Endothelial cell of umbilical vein (primary cell): Measurements from ENCODE around the gene BICRA. TPM values are rescaled to one million over a fixed set of nuclear protein-coding genes. Genes with fewer than 3 reads are reported as not detected.

Experiments used
- BruUV-seq: library from RNA; stranded (reverse); fragments of 400-500 nt; replicated peaks from 2 replicates; lab custom pipeline; 2021; lab: Mats Ljungman, UMichigan
- CTCF ChIA-PET: fragments of 300-600, 350-600 bp; sonication (Branson Sonifier 250); formaldehyde crosslinking; loops from one replicate; lab custom pipeline; 2021; ENCODE audit warnings: antibody characterized with exemption, inconsistent platforms; lab: Charles Lee
- POLR2A ChIA-PET: fragments of 300-600, 350-600 bp; sonication (Branson Sonifier 250); formaldehyde crosslinking; loops from one replicate; lab custom pipeline; 2021; ENCODE audit warnings: antibody characterized with exemption, inconsistent platforms; lab: Charles Lee
- DNase-seq: peaks from one replicate; pipeline ENCODE4 v3.0.0-alpha.2; 2011; ENCODE audit warnings: low read depth, low spot score
- FAIRE-seq: peaks from 2 replicates; lab custom pipeline; 2011; peaks lifted over from hg19 to GRCh38; lab: Jason Lieb, UNC
- H2AFZ ChIP-seq: 2 replicates; pipeline ENCODE4 v1.6.0; 2012; ENCODE audit warnings: low read depth, low read length, control low read depth, inconsistent platforms
- H3K27ac ChIP-seq: 2 replicates; pipeline ENCODE4 v1.5.1; 2011; ENCODE audit warnings: low read depth, mild to moderate bottlenecking, control low read depth, low read length, moderate library complexity; ENCODE audit not compliant: insufficient read depth
- H3K27me3 ChIP-seq, 2 experiments: 2 replicates each; pipeline versions ENCODE4 v1.6.0 to v1.6.1; 2011; ENCODE audit warnings: low read length in 2 of 2, mixed read lengths in 1 of 2; ENCODE audit not compliant: control insufficient read depth in 2 of 2, insufficient read depth in 2 of 2
- H3K36me3 ChIP-seq, 2 experiments: 2 replicates in 1 of 2; 3 replicates in 1 of 2; pipeline ENCODE4 v1.5.1; 2011; ENCODE audit warnings: low read length in 2 of 2, mild to moderate bottlenecking in 1 of 2, moderate library complexity in 1 of 2; ENCODE audit not compliant: control insufficient read depth in 2 of 2, insufficient read depth in 2 of 2; ENCODE audit errors: extremely low read depth in 1 of 2
- H3K4me1 ChIP-seq: 3 replicates; pipeline ENCODE4 v1.5.1; 2011; ENCODE audit warnings: mild to moderate bottlenecking, low read length; ENCODE audit not compliant: control insufficient read depth, insufficient read depth; ENCODE audit errors: extremely low read depth
- H3K4me2 ChIP-seq: 2 replicates; pipeline ENCODE4 v1.6.1; 2011; ENCODE audit warnings: low read length, control low read depth, mixed read lengths; ENCODE audit not compliant: insufficient read depth
- H3K4me3 ChIP-seq, 3 experiments: fragments of 200-600 bp in 1 of 3; sonication (generic), shearing (Covaris generic) in 1 of 3; replicated peaks in 1 of 3; 2 replicates each; pipeline ENCODE4 v1.5.1; 2011 to 2016; ENCODE audit warnings: control low read depth in 3 of 3, low read length in 3 of 3, mild to moderate bottlenecking in 2 of 3, inconsistent platforms in 1 of 3, low read depth in 1 of 3, moderate library complexity in 1 of 3; ENCODE audit not compliant: insufficient read depth in 1 of 3
- H3K79me2 ChIP-seq: 2 replicates; pipeline ENCODE4 v1.6.0; 2012; ENCODE audit warnings: low read length, inconsistent platforms; ENCODE audit not compliant: control insufficient read depth, insufficient read depth
- H3K9ac ChIP-seq: replicated peaks from 2 replicates; pipeline ENCODE3; 2011; ENCODE audit warnings: low read length, control low read depth; ENCODE audit not compliant: insufficient read depth; ENCODE audit errors: extremely low read depth
- H3K9me1 ChIP-seq: replicated peaks from 3 replicates; pipeline ENCODE4 v1.6.0; 2011; ENCODE audit warnings: mild to moderate bottlenecking, low read length; ENCODE audit not compliant: control insufficient read depth, insufficient read depth; ENCODE audit errors: extremely low read depth
- H3K9me3 ChIP-seq: replicated peaks from 2 replicates; pipeline ENCODE4 v1.5.1; 2012; ENCODE audit warnings: low read length, inconsistent platforms; ENCODE audit not compliant: control insufficient read depth, insufficient read depth
- H4K20me1 ChIP-seq: replicated peaks from 2 replicates; pipeline ENCODE3; 2011; ENCODE audit warnings: mild to moderate bottlenecking, low read length; ENCODE audit not compliant: control insufficient read depth, insufficient read depth; ENCODE audit errors: extremely low read depth
- EZH2 ChIP-seq: IDR thresholded peaks from 2 replicates; pipeline ENCODE4 v1.6.1; 2012; ENCODE audit warnings: borderline replicate concordance, low read depth, mild to moderate bottlenecking, moderate library complexity, low read length, inconsistent platforms; ENCODE audit not compliant: severe bottlenecking
- FOS ChIP-seq: IDR thresholded peaks from 2 replicates; pipeline ENCODE4 v1.6.1; 2011; ENCODE audit warnings: mild to moderate bottlenecking, low read length, moderate library complexity, borderline replicate concordance; ENCODE audit not compliant: insufficient read depth
- GATA2 ChIP-seq: IDR thresholded peaks from 2 replicates; pipeline ENCODE4 v1.7.0; 2011; ENCODE audit warnings: low read depth, mild to moderate bottlenecking, moderate library complexity, mixed read lengths, low read length; ENCODE audit not compliant: insufficient read length, insufficient read depth
- JUN ChIP-seq: IDR thresholded peaks from 2 replicates; pipeline ENCODE4 v1.6.1; 2011; ENCODE audit warnings: borderline replicate concordance, low read depth; ENCODE audit not compliant: insufficient read length, insufficient read depth
- MYC ChIP-seq: IDR thresholded peaks from one replicate; pipeline ENCODE4 v1.6.1; 2011; ENCODE audit warnings: mild to moderate bottlenecking, low read depth, low read length
- POLR2A ChIP-seq: IDR thresholded peaks from 2 replicates; pipeline ENCODE4 v1.6.1; 2012; ENCODE audit warnings: low read depth, mild to moderate bottlenecking, control low read depth, low read length
- POLR2AphosphoS5 ChIP-seq: IDR thresholded peaks from 2 replicates; pipeline ENCODE4 v1.6.1; 2012; ENCODE audit warnings: low read depth, mild to moderate bottlenecking, control low read depth, low read length, moderate library complexity; ENCODE audit not compliant: insufficient read depth
- dilution Hi-C: fragments of 300-500 bp; cut with MboI; formaldehyde crosslinking; loops from one replicate; pipeline ENCODE4 v1.15.0; 2019; ENCODE audit warnings: low sequenced_read_pairs; ENCODE audit not compliant: extremely low pct_ligation_motif_present
- intact Hi-C: fragments of 100-400 bp; cut with micrococcal nuclease; formaldehyde crosslinking; loops from one replicate; pipeline ENCODE4 v1.10.0; 2022
- polyA plus RNA-seq, 4 experiments: library from polyadenylated mRNA; depleted of rRNA in 3 of 4; stranded (reverse) in 3 of 4; unstranded in 1 of 4; fragments of >200 nt; gene quantifications; 2 replicates each; pipeline versions ENCODE4 v1.2.1 to v1.2.3, GENCODE V29; 2011 to 2012; ENCODE audit warnings: missing spikeins in 1 of 4
- total RNA-seq: library from RNA; stranded (reverse); gene quantifications from 2 replicates; pipeline ENCODE4 v1.2.3, GENCODE V29; 2021
- TF ChIP-seq, protein P1 (sequence below), 2 donors: IDR thresholded peaks; 1 replicate in 1 of 2; 2 replicates in 1 of 2; pipeline ENCODE4 v1.5.1; 2011; ENCODE audit warnings: low read length in 2 of 2, mild to moderate bottlenecking in 2 of 2, moderate library complexity in 2 of 2, control low read depth in 1 of 2, inconsistent platforms in 1 of 2, low read depth in 1 of 2; ENCODE audit not compliant: insufficient read depth in 1 of 2; ENCODE audit errors: extremely low read depth in 1 of 2
- TF ChIP-seq, protein P2 (sequence below): IDR thresholded peaks from 2 replicates; pipeline ENCODE4 v1.6.1; 2011; ENCODE audit not compliant: insufficient read depth, insufficient read length

BICRA gene
- total and polyA plus RNA-seq, 2 donors (not counting 3 experiments of a cell fraction or from before 2014, with no cell fraction given), result 3.8 to 20.5 TPM

DNA sequence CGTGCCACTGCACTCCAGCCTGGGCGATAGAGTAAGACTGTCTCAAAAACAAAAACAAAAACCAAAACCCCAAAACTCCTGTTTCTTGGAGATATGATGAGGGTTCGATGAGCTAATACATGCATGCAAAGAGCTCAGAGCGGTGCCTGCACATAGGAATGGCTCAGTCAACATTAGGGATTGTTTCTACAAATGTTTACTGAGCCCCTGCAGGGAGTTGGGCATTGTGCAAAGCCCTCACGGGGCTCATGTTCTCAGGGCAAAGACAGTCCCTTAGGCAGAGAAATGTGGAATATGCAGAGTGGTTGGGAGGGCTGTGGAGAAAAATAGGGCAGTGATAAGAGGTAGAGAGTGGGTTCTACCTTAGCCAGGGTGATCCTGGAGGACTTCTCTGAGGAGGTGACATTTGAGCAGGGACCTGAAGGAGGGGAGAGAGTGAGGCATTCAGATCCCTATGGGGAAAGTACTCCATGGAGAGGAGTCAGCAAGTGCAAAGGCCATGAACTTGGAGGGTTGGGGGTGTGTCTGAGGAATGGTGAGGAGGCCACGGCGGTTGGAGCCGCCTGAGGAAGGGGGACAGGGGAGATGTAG lies 102.8 kb downstream of the BICRA start:
- FAIRE-seq, result no peak
- H3K27ac ChIP-seq, result no peak overlapping the region
- no peaks in the 10 kb centered on the region for H4K20me1 ChIP-seq

DNA sequence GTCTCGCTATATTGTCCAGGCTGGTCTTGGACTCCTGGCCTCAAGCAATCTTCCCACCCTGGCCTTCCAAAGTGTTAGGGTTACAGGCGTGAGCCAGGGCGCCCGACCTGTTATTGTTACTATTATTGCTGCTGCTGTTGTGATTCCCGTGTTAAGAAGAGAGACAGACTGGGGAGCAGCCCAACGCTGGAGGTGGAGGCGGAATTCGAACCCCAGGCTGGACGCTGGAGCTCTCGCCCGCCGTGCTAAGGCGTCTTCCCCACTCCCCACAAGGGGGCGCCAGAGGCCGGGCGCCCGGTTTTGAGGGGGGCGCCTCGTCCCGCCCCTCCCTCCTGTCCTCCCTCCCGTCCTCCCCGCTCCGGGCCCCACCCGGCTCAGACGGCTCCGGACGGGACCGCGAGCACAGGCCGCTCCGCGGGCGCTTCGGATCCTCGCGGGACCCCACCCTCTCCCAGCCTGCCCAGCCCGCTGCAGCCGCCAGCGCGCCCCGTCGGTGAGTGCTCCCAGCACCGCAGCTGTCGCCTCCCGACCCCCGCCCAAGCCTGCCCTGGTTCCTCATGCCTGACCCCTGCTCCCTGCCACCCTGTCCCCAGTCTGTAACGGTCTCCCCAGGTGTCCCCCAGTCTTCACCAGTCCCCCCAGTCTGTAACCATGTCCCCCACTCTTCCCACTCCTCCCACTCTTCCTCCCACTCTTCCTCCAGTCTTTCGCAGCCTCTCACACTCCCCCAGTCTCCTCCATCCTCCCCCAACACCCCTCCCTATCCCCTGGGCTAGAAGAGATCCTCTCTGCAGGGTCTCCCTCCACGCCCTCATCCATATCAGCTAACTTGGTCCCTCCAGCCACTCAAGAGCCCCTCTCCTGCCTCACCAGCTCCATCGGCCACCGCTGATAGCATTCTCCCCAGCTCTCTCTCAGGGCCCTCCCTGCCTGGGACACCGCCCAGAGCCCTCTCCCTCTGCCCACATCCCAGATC lies 104.4 kb downstream of the BICRA start, which contains the start of gene EHD2:
Gene EHD2, plus strand, starts transcription at position 377 of the 976 bp plus-strand sequence. CDS start 3,191 bp downstream, outside the sequence.
- peak within 1 kb of the TSS; percentile 64 for H3K4me2 ChIP-seq
- H3K27me3 ChIP-seq, result no peaks in the 10 kb centered on the region
- H2AFZ ChIP-seq, result peak within 1 kb of the TSS; percentile 87
- H3K36me3 ChIP-seq, result peaks cover 0 to 10% of the 10 kb centered on the region in 2 experiments
- CTCF ChIA-PET, result interaction anchor here (0.5 to 6.6 kb wide), 42 partner anchors 10 to 418 kb away, joined by 3 to 258 read pairs (median 5); partner anchors contain the start of genes KPTN and NOP53
- POLR2A ChIA-PET, result interaction anchor here (0.5 to 1.7 kb wide), 5 partner anchors 10 to 163 kb away, joined by 4 to 8 read pairs (median 4); partner anchors contain the start of gene NOP53
- H3K9me1 ChIP-seq, result no peaks in the 10 kb centered on the region
- no peak within 1 kb of the TSS for H3K27ac ChIP-seq
- H3K79me2 ChIP-seq, result peaks cover 42% of the 10 kb centered on the region
- intact Hi-C loops (loop anchor here (1.0 kb wide), 3 partner anchors 17 to 75 kb away; no protein-coding TSS in a partner anchor), dilution Hi-C loops (no loop called here)
- peak; percentile 61 for DNase-seq
- no peaks in the 10 kb centered on the region for H4K20me1 ChIP-seq
- H3K9ac ChIP-seq, result peak within 1 kb of the TSS; percentile 65
- H3K4me1 ChIP-seq, result peaks cover 8% of the 10 kb centered on the region
- no TSS peak for BruUV-seq
- TF ChIP-seq, protein P1, sequence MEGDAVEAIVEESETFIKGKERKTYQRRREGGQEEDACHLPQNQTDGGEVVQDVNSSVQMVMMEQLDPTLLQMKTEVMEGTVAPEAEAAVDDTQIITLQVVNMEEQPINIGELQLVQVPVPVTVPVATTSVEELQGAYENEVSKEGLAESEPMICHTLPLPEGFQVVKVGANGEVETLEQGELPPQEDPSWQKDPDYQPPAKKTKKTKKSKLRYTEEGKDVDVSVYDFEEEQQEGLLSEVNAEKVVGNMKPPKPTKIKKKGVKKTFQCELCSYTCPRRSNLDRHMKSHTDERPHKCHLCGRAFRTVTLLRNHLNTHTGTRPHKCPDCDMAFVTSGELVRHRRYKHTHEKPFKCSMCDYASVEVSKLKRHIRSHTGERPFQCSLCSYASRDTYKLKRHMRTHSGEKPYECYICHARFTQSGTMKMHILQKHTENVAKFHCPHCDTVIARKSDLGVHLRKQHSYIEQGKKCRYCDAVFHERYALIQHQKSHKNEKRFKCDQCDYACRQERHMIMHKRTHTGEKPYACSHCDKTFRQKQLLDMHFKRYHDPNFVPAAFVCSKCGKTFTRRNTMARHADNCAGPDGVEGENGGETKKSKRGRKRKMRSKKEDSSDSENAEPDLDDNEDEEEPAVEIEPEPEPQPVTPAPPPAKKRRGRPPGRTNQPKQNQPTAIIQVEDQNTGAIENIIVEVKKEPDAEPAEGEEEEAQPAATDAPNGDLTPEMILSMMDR (IDR thresholded peaks at IDR 0.05; ENCODE audit: extremely low read depth in 1 of 2, insufficient read depth in 1 of 2, low read depth in 1 of 2, low read length in 2 of 2), result peak; percentile 83 to 98
- TF ChIP-seq, protein P2, sequence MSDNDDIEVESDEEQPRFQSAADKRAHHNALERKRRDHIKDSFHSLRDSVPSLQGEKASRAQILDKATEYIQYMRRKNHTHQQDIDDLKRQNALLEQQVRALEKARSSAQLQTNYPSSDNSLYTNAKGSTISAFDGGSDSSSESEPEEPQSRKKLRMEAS, result no peak
- TF ChIP-seq POLR2A (peak; percentile 93), GATA2 (no peak), POLR2AphosphoS5 (peak; percentile 96), MYC (no peak), JUN (no peak), EZH2 (no peak), FOS (no peak)
- no peaks in the 10 kb centered on the region for H3K9me3 ChIP-seq
- FAIRE-seq, result peak; percentile 83
- H3K4me3 ChIP-seq, result peak within 1 kb of the TSS; percentile 55 to 92 (median 70)

More for the DNA sequence above, 102.8 kb downstream of the BICRA start:
- no peak for DNase-seq
- no peak overlapping the region for H3K9ac ChIP-seq
- ChIA-PET CTCF (interaction anchor here (0.9 to 9.7 kb wide), 8 partner anchors 7 to 275 kb away, joined by 3 to 454 read pairs (median 35); partner anchors contain the start of gene NOP53), POLR2A (no interaction called here)
- no TSS peak for BruUV-seq
- H3K9me1 ChIP-seq, result no peaks in the 10 kb centered on the region
- H3K79me2 ChIP-seq, result peaks cover 33% of the 10 kb centered on the region
- no peak overlapping the region for H3K4me2 ChIP-seq
- no peak overlapping the region for H2AFZ ChIP-seq
- H3K4me1 ChIP-seq, result peaks cover 6% of the 10 kb centered on the region
- dilution Hi-C loops (no loop called here), intact Hi-C loops (no loop called here)
- no peak for TF ChIP-seq EZH2
- no peak for TF ChIP-seq GATA2
- no peaks in the 10 kb centered on the region for H3K27me3 ChIP-seq
- H3K36me3 ChIP-seq, result peaks cover 0 to 4% of the 10 kb centered on the region in 2 experiments
- H3K9me3 ChIP-seq, result no peaks in the 10 kb centered on the region
- no peak overlapping the region for H3K4me3 ChIP-seq
